ENCODE results near the gene MAST1. TPM values are rescaled to one million over a fixed set of nuclear protein-coding genes. Genes with fewer than 3 reads are reported as not detected.

Gene MAST1
- total and polyA plus RNA-seq, 12 donors: 0.72 to 29.6 (median 3.2) TPM

- Histone ChIP-seq H3K4me3 (no peak overlapping the region), H3K4me1 (replicated peaks in 1 of 2) (peaks cover 4 to 6% of the 10 kb centered on the region in 2 donors), H3K9me3 (replicated peaks in 1 of 3) (no peaks in the 10 kb centered on the region), H3K27me3 (no peaks in the 10 kb centered on the region), H3K27ac (no peak overlapping the region), H3K36me3 (replicated peaks in 1 of 2) (peaks cover 0 to 11% of the 10 kb centered on the region in 2 donors)
- intact Hi-C loops (cut with DNase I): no loop called here
- DNase-seq: no peak
- TF ChIP-seq, protein P1, sequence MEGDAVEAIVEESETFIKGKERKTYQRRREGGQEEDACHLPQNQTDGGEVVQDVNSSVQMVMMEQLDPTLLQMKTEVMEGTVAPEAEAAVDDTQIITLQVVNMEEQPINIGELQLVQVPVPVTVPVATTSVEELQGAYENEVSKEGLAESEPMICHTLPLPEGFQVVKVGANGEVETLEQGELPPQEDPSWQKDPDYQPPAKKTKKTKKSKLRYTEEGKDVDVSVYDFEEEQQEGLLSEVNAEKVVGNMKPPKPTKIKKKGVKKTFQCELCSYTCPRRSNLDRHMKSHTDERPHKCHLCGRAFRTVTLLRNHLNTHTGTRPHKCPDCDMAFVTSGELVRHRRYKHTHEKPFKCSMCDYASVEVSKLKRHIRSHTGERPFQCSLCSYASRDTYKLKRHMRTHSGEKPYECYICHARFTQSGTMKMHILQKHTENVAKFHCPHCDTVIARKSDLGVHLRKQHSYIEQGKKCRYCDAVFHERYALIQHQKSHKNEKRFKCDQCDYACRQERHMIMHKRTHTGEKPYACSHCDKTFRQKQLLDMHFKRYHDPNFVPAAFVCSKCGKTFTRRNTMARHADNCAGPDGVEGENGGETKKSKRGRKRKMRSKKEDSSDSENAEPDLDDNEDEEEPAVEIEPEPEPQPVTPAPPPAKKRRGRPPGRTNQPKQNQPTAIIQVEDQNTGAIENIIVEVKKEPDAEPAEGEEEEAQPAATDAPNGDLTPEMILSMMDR (IDR thresholded peaks at IDR 0.05): no peak
- TF ChIP-seq POLR2A (IDR thresholded peaks at IDR 0.05): no peak
- 89 to 92% (median 90%) methylated on average over 14 of the region's 14 CpGs for WGBS, 4 donors
Measured at GRCh38 chr19:12918253-12918652, 79.9 kb downstream of the MAST1 start.

GRCh38 chr19:12921047-12921446 is 82.7 kb downstream of the MAST1 start:
- intact Hi-C loops (cut with DNase I): no loop called here

GRCh38 chr19:12922959-12923358 is 84.6 kb downstream of the MAST1 start:
- TF ChIP-seq, protein P1 (IDR thresholded peaks at IDR 0.05): no peak
- TF ChIP-seq POLR2A (IDR thresholded peaks at IDR 0.05): no peak
- Histone ChIP-seq H3K4me3 (no peak overlapping the region), H3K4me1 (replicated peaks in 1 of 2) (peaks cover 3 to 4% of the 10 kb centered on the region in 2 donors), H3K27ac (no peak overlapping the region), H3K9me3 (replicated peaks in 1 of 3) (no peaks in the 10 kb centered on the region), H3K36me3 (replicated peaks in 1 of 2) (peaks cover 0 to 58% of the 10 kb centered on the region in 2 donors), H3K27me3 (no peaks in the 10 kb centered on the region)
- 95 to 99% (median 95%) methylated on average over 4 of the region's 4 CpGs for WGBS, 4 donors
- no peak for DNase-seq
- intact Hi-C loops (cut with DNase I): no loop called here

More at GRCh38 chr19:12921047-12921446, 82.7 kb downstream of the MAST1 start:
- 61 to 78% (median 68%) methylated on average over 3 of the region's 3 CpGs for WGBS, 4 donors
- no peak for DNase-seq
- H3K4me3 ChIP-seq: no peak overlapping the region
- H3K9me3 ChIP-seq (replicated peaks in 1 of 3): no peaks in the 10 kb centered on the region
- H3K4me1 ChIP-seq (replicated peaks in 1 of 2): peaks cover 3 to 4% of the 10 kb centered on the region in 2 donors
- H3K27ac ChIP-seq: no peak overlapping the region
- peaks cover 0 to 39% of the 10 kb centered on the region in 2 donors for H3K36me3 ChIP-seq (replicated peaks in 1 of 2)
- H3K27me3 ChIP-seq: no peaks in the 10 kb centered on the region
- TF ChIP-seq, protein P1 (IDR thresholded peaks at IDR 0.05): no peak
- TF ChIP-seq POLR2A (IDR thresholded peaks at IDR 0.05): no peak

Small RNA genes lying within 50 kb of the gene (microRNA-seq; reads per million reads assigned to microRNA genes)
- gene MIR5695 (0 reads per million in 3 donors), gene MIR6794 (0 reads per million in 3 donors)

Small RNA genes lying within 50 kb of the gene (small RNA-seq; reads per million reads assigned to genes)
- gene MIR5695 (0 reads per million in 2 donors), gene MIR6794 (0 reads per million in 2 donors)

Other genes starting within 250 kb of the MAST1 start
- 10 to 100 TPM in 2 of 9 donors, 1 to 10 TPM in 7; 5.3 to 10.9 (median 6.8) TPM for gene ZNF490, start 227.7 kb upstream of the MAST1 start, total RNA-seq
- 1 to 10 TPM in 1 of 3 donors, under 1 TPM in 2; 0.34 to 2.6 (median 0.97) TPM for gene ZNF490, start 227.7 kb upstream of the MAST1 start, polyA plus RNA-seq
- 10 to 100 TPM in 7 of 9 donors, 1 to 10 TPM in 2; 6.9 to 33.4 (median 17.7) TPM for gene ZNF791, start 227.6 kb upstream of the MAST1 start, total RNA-seq
- 10 to 100 TPM in 1 of 3 donors, 1 to 10 TPM in 2; 6.0 to 21.9 (median 7.3) TPM for gene ZNF791, start 227.6 kb upstream of the MAST1 start, polyA plus RNA-seq
- 100 to 1,000 TPM in 6 of 9 donors, 10 to 100 TPM in 3; 25.0 to 131 (median 111) TPM for gene MAN2B1, start 171.8 kb upstream of the MAST1 start, total RNA-seq
- 100 to 1,000 TPM in 2 of 3 donors, 10 to 100 TPM in 1; 19.5 to 194 (median 152) TPM for gene MAN2B1, start 171.8 kb upstream of the MAST1 start, polyA plus RNA-seq
- gene WDR83, start 171.7 kb upstream of the MAST1 start, total RNA-seq: 10 to 100 TPM; 10.6 to 20.5 (median 13.9) TPM
- gene WDR83, start 171.7 kb upstream of the MAST1 start, polyA plus RNA-seq: 10 to 100 TPM in 2 of 3 donors, 1 to 10 TPM in 1; 3.9 to 68.5 (median 56.1) TPM
- 100 to 1,000 TPM in 5 of 9 donors, 10 to 100 TPM in 4; 80.4 to 197 (median 121) TPM for gene DHPS, start 156.6 kb upstream of the MAST1 start, total RNA-seq
- gene DHPS, start 156.6 kb upstream of the MAST1 start, polyA plus RNA-seq: 100 to 1,000 TPM in 2 of 3 donors, 10 to 100 TPM in 1; 64.5 to 166 (median 137) TPM
- gene GNG14, start 150.5 kb upstream of the MAST1 start, total RNA-seq: not detected
- not detected for gene GNG14, start 150.5 kb upstream of the MAST1 start, polyA plus RNA-seq
- 10 to 100 TPM in 5 of 9 donors, 1 to 10 TPM in 4; 6.9 to 14.7 (median 11.1) TPM for gene FBXW9, start 141.9 kb upstream of the MAST1 start, total RNA-seq
- gene FBXW9, start 141.9 kb upstream of the MAST1 start, polyA plus RNA-seq: 1 to 10 TPM; 2.1 to 6.8 (median 6.4) TPM
- gene TNPO2, start 114.6 kb upstream of the MAST1 start, total RNA-seq: 100 to 1,000 TPM in 2 of 9 donors, 10 to 100 TPM in 7; 24.5 to 104 (median 78.0) TPM
- 10 to 100 TPM; 43.4 to 99.2 (median 58.4) TPM for gene TNPO2, start 114.6 kb upstream of the MAST1 start, polyA plus RNA-seq
- 100 to 1,000 TPM; 125 to 423 (median 195) TPM for gene TRIR, start 103.8 kb upstream of the MAST1 start, total RNA-seq
- 100 to 1,000 TPM; 162 to 405 (median 338) TPM for gene TRIR, start 103.8 kb upstream of the MAST1 start, polyA plus RNA-seq
- gene GET3, start 101.0 kb upstream of the MAST1 start, total RNA-seq: 10 to 100 TPM; 75.3 to 97.7 (median 82.5) TPM
- 10 to 100 TPM; 50.3 to 74.1 (median 56.7) TPM for gene GET3, start 101.0 kb upstream of the MAST1 start, polyA plus RNA-seq
- not detected for gene BEST2, start 86.7 kb upstream of the MAST1 start, total RNA-seq
- not detected for gene BEST2, start 86.7 kb upstream of the MAST1 start, polyA plus RNA-seq
- 10 to 100 TPM; 10.2 to 38.3 (median 25.5) TPM for gene HOOK2, start 63.0 kb upstream of the MAST1 start, total RNA-seq
- gene HOOK2, start 63.0 kb upstream of the MAST1 start, polyA plus RNA-seq: 10 to 100 TPM in 2 of 3 donors, 1 to 10 TPM in 1; 6.3 to 99.7 (median 69.3) TPM
- gene JUNB, start 47.0 kb upstream of the MAST1 start, total RNA-seq: 100 to 1,000 TPM in 8 of 9 donors, 10 to 100 TPM in 1; 46.9 to 594 (median 351) TPM
- 100 to 1,000 TPM in 2 of 3 donors, 1 to 10 TPM in 1; 4.2 to 291 (median 104) TPM for gene JUNB, start 47.0 kb upstream of the MAST1 start, polyA plus RNA-seq
- 1,000 to 10,000 TPM in 3 of 9 donors, 100 to 1,000 TPM in 6; 597 to 1,660 (median 849) TPM for gene PRDX2, start 36.7 kb upstream of the MAST1 start, total RNA-seq
- gene PRDX2, start 36.7 kb upstream of the MAST1 start, polyA plus RNA-seq: 100 to 1,000 TPM; 146 to 957 (median 364) TPM
- 1 to 10 TPM in 5 of 9 donors, not detected in 4; 1.8 to 8.6 (median 4.7) TPM for gene THSD8, start 36.4 kb upstream of the MAST1 start, total RNA-seq
- 1 to 10 TPM; 3.5 to 5.6 (median 4.4) TPM for gene THSD8, start 36.4 kb upstream of the MAST1 start, polyA plus RNA-seq
- 10 to 100 TPM in 1 of 9 donors, 1 to 10 TPM in 8; 2.8 to 11.5 (median 6.6) TPM for gene RNASEH2A, start 31.9 kb upstream of the MAST1 start, total RNA-seq
- 1 to 10 TPM; 1.8 to 4.3 (median 3.4) TPM for gene RNASEH2A, start 31.9 kb upstream of the MAST1 start, polyA plus RNA-seq
- gene RTBDN, start 3.9 kb upstream of the MAST1 start, total RNA-seq: 1 to 10 TPM in 3 of 9 donors, under 1 TPM in 1, not detected in 5; 0.23 to 5.2 (median 2.9) TPM
- 10 to 100 TPM in 1 of 3 donors, 1 to 10 TPM in 2; 2.0 to 16.4 (median 4.5) TPM for gene RTBDN, start 3.9 kb upstream of the MAST1 start, polyA plus RNA-seq
- 10 to 100 TPM in 8 of 9 donors, 1 to 10 TPM in 1; 3.3 to 83.4 (median 53.8) TPM for gene DNASE2, start 42.9 kb downstream of the MAST1 start, total RNA-seq
- gene DNASE2, start 42.9 kb downstream of the MAST1 start, polyA plus RNA-seq: 10 to 100 TPM; 13.6 to 22.2 (median 17.9) TPM
- under 1 TPM in 2 of 9 donors, not detected in 7; 0.23 to 0.83 TPM for gene KLF1, start 48.7 kb downstream of the MAST1 start, total RNA-seq
- gene KLF1, start 48.7 kb downstream of the MAST1 start, polyA plus RNA-seq: under 1 TPM in 1 of 3 donors, not detected in 2; 0.24 TPM
- gene GCDH, start 52.6 kb downstream of the MAST1 start, total RNA-seq: 10 to 100 TPM; 23.7 to 78.4 (median 35.3) TPM
- 10 to 100 TPM; 16.2 to 26.9 (median 22.5) TPM for gene GCDH, start 52.6 kb downstream of the MAST1 start, polyA plus RNA-seq
- under 1 TPM in 2 of 9 donors, not detected in 7; 0.78 to 0.91 TPM for gene SYCE2, start 80.8 kb downstream of the MAST1 start, total RNA-seq
- under 1 TPM; 0.16 to 0.24 (median 0.20) TPM for gene SYCE2, start 80.8 kb downstream of the MAST1 start, polyA plus RNA-seq
- 100 to 1,000 TPM in 1 of 9 donors, 10 to 100 TPM in 8; 40.6 to 102 (median 55.0) TPM for gene FARSA, start 95.2 kb downstream of the MAST1 start, total RNA-seq
- gene FARSA, start 95.2 kb downstream of the MAST1 start, polyA plus RNA-seq: 10 to 100 TPM; 33.5 to 62.1 (median 36.0) TPM
- gene CALR, start 100.1 kb downstream of the MAST1 start, total RNA-seq: 1,000 to 10,000 TPM in 2 of 9 donors, 100 to 1,000 TPM in 7; 271 to 1,489 (median 656) TPM
- 1,000 to 10,000 TPM in 1 of 3 donors, 100 to 1,000 TPM in 2; 224 to 1,230 (median 336) TPM for gene CALR, start 100.1 kb downstream of the MAST1 start, polyA plus RNA-seq
- gene RAD23A, start 107.3 kb downstream of the MAST1 start, total RNA-seq: 100 to 1,000 TPM in 6 of 9 donors, 10 to 100 TPM in 3; 66.5 to 146 (median 111) TPM
- gene RAD23A, start 107.3 kb downstream of the MAST1 start, polyA plus RNA-seq: 100 to 1,000 TPM; 112 to 240 (median 206) TPM
- gene GADD45GIP1, start 118.7 kb downstream of the MAST1 start, total RNA-seq: 100 to 1,000 TPM in 1 of 9 donors, 10 to 100 TPM in 8; 26.1 to 101 (median 48.5) TPM
- gene GADD45GIP1, start 118.7 kb downstream of the MAST1 start, polyA plus RNA-seq: 100 to 1,000 TPM in 2 of 3 donors, 10 to 100 TPM in 1; 16.5 to 213 (median 183) TPM
- gene DAND5, start 131.1 kb downstream of the MAST1 start, total RNA-seq: 1 to 10 TPM in 5 of 9 donors, under 1 TPM in 4; 0.35 to 2.3 (median 1.1) TPM
- under 1 TPM; 0.27 to 0.34 (median 0.32) TPM for gene DAND5, start 131.1 kb downstream of the MAST1 start, polyA plus RNA-seq
- gene NFIX, start 157.0 kb downstream of the MAST1 start, total RNA-seq: 10 to 100 TPM in 8 of 9 donors, 1 to 10 TPM in 1; 1.3 to 72.8 (median 32.2) TPM
- 10 to 100 TPM in 1 of 3 donors, 1 to 10 TPM in 2; 4.9 to 18.0 (median 9.4) TPM for gene NFIX, start 157.0 kb downstream of the MAST1 start, polyA plus RNA-seq

Data from adrenal gland (tissue), 12 donors.